SIG-M5 (cell line): ENCODE results near the gene CRP.
"Not testable (repeated sequence)": the region's sequence is repeated elsewhere in the genome, so short reads cannot be mapped to it uniquely, and the experiment has no call there.

Source experiments
- DNase-seq: peaks from one replicate; lab custom pipeline; 2025; lab: John Stamatoyannopoulos, UW

The CRP gene

GRCh38 chr1:159699653-159700052 is 14.7 kb downstream of the CRP start:
- DNase-seq = no peak

GRCh38 chr1:159699246-159699645 is 15.1 kb downstream of the CRP start:
- DNase-seq = no peak

- DNase-seq = no peak
Measured at GRCh38 chr1:159687511-159687910, 26.9 kb downstream of the CRP start.

DNA sequence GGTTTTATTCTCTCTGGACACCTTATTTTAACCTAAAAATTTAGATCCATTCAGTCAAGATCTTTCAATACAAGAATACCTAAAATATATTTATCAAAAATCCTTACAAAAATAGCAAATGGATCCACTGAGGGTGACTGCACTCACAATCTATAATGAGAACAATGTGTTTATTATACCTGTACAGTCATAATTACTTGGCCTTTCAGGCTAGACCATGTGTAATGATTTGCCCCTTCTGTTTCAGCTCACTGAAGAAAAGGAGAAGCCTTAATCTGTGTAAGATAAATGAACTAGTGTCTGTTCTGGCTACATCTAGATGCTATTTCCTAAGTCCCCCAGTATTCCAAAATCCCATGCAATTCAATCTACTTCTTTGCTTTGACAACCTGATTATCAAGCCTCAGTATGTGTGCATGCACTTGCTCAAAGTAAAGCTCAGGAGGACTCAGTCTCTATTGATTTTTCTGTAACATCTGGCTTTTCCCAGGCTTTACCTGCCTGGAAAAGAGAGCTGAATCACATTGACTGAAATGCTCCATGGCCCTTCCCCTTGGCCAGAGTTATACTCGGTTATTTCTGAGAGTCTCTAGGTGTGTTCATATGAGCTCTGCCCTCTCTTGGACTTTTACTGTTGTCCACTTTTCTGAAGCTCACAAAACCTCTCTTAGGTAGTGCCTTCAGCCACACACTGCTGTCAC is 27.6 kb downstream of the CRP start:
- DNase-seq = no peak

GRCh38 chr1:159678939-159679338 is 35.5 kb downstream of the CRP start:
- no peak for DNase-seq

- no peak for DNase-seq
Measured at GRCh38 chr1:159675046-159675445, 39.3 kb downstream of the CRP start.

GRCh38 chr1:159672390-159672789 is 42.0 kb downstream of the CRP start:
- not testable (repeated sequence) for DNase-seq

- DNase-seq = no peak
Measured at GRCh38 chr1:159669338-159669737, 45.1 kb downstream of the CRP start.

DNA sequence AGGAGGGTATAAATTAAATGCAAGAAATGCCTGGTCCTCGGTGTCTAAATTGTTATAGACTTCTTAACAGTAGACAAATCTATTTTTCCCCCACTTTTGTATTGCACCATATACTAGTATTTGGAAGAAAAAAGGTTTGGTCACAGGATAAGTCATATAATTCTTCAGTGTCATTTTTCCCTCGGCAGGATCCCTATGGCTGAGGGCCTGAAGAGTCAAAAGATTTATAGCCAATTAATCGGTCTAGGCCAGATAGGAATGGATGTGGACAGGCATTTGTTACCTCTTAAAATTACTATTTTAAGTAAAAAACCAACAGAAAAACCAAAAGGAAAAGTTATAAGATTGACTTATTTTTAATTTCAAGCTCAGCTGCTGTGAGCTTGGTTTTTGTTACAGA is 45.6 kb downstream of the CRP start:
- DNase-seq = no peak

GRCh38 chr1:159664247-159664646 is 50.1 kb downstream of the CRP start:
- peak; percentile 78 for DNase-seq

DNA sequence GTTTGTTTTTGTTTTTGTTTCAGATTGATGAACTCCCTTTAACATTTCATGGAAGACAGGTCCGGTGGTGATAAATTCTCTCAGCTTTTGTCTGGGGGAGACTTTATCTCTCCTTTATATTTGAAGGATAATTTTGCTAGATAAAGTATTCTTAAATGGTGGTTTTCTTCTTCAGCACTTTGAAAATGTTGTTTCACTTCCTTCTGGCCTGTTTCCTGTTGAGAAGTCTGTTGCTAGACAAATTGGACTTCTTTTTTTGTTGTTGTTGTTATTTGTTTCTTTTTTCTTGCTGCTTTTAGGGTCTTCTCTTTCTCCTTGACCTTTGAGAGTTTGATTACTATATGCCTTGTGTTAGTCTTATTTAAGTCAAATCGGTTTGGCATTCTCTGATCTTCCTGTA is 50.8 kb downstream of the CRP start:
- DNase-seq = no peak
